HEK293T (cell line): ENCODE measurements around the gene BAIAP2.

Source experiments
- CTCF ChIA-PET: fragments of 350-600 bp; formaldehyde crosslinking; extraction: SDS; loops from one replicate; lab custom pipeline; 2021; ENCODE audit warnings: antibody characterized with exemption, inconsistent platforms; lab: Yijun Ruan, JAX
- POLR2A ChIA-PET: fragments of 350-600 bp; formaldehyde crosslinking; extraction: SDS; loops from one replicate; lab custom pipeline; 2020; ENCODE audit warnings: antibody characterized with exemption, inconsistent platforms; lab: Yijun Ruan, JAX
- DNase-seq: peaks from one replicate; pipeline ENCODE4 v3.0.0; 2012; ENCODE audit warnings: mixed read lengths; ENCODE audit errors: extremely low spot score
- ARNT ChIP-seq: fragments of 450-650 bp; IDR thresholded peaks from 2 replicates; pipeline ENCODE4 v1.6.1; 2017; ENCODE audit warnings: mild to moderate bottlenecking
- BHLHE40 ChIP-seq: fragments of 450-650 bp; IDR thresholded peaks from 2 replicates; pipeline ENCODE4 v1.6.1; 2016; ENCODE audit warnings: mild to moderate bottlenecking, moderate library complexity, borderline replicate concordance
- CTBP1 ChIP-seq: fragments of 450-650 bp; IDR thresholded peaks from 2 replicates; pipeline ENCODE4 v1.6.1; 2016; ENCODE audit warnings: borderline replicate concordance
- ELF4 ChIP-seq: fragments of 450-650 bp; IDR thresholded peaks from 2 replicates; pipeline ENCODE4 v1.6.1; 2017; ENCODE audit warnings: antibody characterized with exemption
- FOXA1 ChIP-seq: fragments of 450-650 bp; IDR thresholded peaks from 2 replicates; pipeline ENCODE4 v1.6.1; 2016; ENCODE audit warnings: mild to moderate bottlenecking
- FOXK2 ChIP-seq: fragments of 450-650 bp; IDR thresholded peaks from 2 replicates; pipeline ENCODE4 v1.6.1; 2016; ENCODE audit warnings: mild to moderate bottlenecking
- FOXM1 ChIP-seq: fragments of 450-650 bp; IDR thresholded peaks from 2 replicates; pipeline ENCODE4 v1.6.1; 2017; ENCODE audit warnings: mild to moderate bottlenecking, borderline replicate concordance
- HDGF ChIP-seq: fragments of 450-650 bp; IDR thresholded peaks from 2 replicates; pipeline ENCODE4 v1.6.1; 2017; ENCODE audit warnings: antibody characterized with exemption, borderline replicate concordance
- L3MBTL2 ChIP-seq: fragments of 450-650 bp; conservative IDR thresholded peaks from 2 replicates; pipeline ENCODE4 v1.6.1; 2016; ENCODE audit warnings: mild to moderate bottlenecking
- LEF1 ChIP-seq: fragments of 450-650 bp; IDR thresholded peaks from 2 replicates; pipeline ENCODE4 v1.6.1; 2017; ENCODE audit warnings: mild to moderate bottlenecking, borderline replicate concordance
- NFRKB ChIP-seq: fragments of 450-650 bp; IDR thresholded peaks from 2 replicates; pipeline ENCODE4 v1.6.1; 2016; ENCODE audit warnings: mild to moderate bottlenecking, moderate library complexity
- SP1 ChIP-seq: fragments of 450-650 bp; IDR thresholded peaks from 2 replicates; pipeline ENCODE4 v1.6.1; 2017
- SUZ12 ChIP-seq: fragments of 450-650 bp; IDR thresholded peaks from 2 replicates; pipeline ENCODE4 v1.6.1; 2016; ENCODE audit warnings: mild to moderate bottlenecking
- TARDBP ChIP-seq: fragments of 450-650 bp; IDR thresholded peaks from 2 replicates; pipeline ENCODE4 v1.6.1; 2016
- ZNF384 ChIP-seq: fragments of 450-650 bp; IDR thresholded peaks from 2 replicates; pipeline ENCODE4 v1.6.1; 2016
- TF ChIP-seq, protein P1 (sequence below): fragments of 450-650 bp; IDR thresholded peaks from 2 replicates; pipeline ENCODE4 v1.6.1; 2016

BAIAP2 gene

DNA sequence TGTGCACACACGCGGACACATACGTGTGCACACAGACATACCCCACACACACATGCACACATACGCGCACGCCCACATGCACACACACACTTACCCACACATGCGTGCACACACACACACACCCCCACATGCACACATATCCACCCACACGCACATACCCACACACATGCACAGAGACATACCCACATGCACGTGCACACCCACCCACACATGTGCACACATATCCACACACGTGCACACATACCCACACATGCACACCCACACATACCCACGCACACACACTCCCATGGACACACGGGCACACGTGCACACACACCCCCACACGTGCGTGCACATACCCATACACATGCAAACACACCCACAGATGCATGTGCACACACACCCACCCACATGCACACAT, 103.1 kb downstream of the BAIAP2 start:
- TF ChIP-seq ARNT = no peak
- no peak for TF ChIP-seq HDGF
- TF ChIP-seq, protein P1, sequence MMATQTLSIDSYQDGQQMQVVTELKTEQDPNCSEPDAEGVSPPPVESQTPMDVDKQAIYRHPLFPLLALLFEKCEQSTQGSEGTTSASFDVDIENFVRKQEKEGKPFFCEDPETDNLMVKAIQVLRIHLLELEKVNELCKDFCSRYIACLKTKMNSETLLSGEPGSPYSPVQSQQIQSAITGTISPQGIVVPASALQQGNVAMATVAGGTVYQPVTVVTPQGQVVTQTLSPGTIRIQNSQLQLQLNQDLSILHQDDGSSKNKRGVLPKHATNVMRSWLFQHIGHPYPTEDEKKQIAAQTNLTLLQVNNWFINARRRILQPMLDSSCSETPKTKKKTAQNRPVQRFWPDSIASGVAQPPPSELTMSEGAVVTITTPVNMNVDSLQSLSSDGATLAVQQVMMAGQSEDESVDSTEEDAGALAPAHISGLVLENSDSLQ = no peak
- no peak for TF ChIP-seq TARDBP
- TF ChIP-seq L3MBTL2 = no peak
- no peak for TF ChIP-seq FOXA1
- no peak for TF ChIP-seq FOXK2
- no peak for TF ChIP-seq FOXM1
- TF ChIP-seq SUZ12 = no peak
- no peak for TF ChIP-seq BHLHE40
- TF ChIP-seq CTBP1 = no peak
- no peak for TF ChIP-seq LEF1
- TF ChIP-seq ELF4 = no peak
- TF ChIP-seq SP1 = no peak
- no peak for TF ChIP-seq NFRKB
- no peak for TF ChIP-seq ZNF384
- no peak for DNase-seq
- ChIA-PET CTCF (no interaction called here), POLR2A (no interaction called here)

DNA sequence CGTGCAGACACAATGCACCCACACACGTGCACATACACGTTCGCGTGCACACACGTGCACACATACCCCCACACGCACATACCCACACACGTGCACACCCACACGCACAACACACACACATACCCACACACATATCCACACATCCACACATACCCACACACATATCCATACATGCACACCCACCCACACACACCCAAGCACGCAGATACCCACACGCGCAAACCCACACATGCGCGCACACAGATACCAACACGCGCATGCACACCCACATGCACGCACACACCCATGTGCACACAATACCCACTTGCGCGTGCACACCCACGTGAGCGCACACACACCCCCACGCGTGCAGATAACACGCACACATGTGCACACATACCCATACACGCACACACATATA, 103.5 kb downstream of the BAIAP2 start:
- DNase-seq = no peak

DNA sequence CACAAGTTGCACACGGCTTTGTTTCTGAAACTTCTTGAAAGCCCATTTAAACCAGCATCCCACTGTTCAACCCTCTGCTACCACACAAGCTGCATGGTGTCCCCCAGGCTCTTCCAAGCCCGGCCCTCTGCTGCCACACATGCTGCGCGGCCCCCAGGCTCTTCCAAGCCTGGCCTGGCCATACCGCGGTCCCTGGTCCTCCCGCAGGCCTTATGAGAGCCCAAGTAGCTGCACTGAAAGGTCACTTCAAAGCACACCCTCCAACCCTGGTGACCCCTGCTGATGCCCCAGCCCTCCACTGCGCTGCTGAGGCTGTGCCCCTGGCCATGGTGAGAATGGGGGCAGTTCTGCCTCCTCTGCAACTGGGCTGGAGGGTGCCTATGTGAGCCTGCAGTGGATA, 104.5 kb downstream of the BAIAP2 start:
- TF ChIP-seq TARDBP (no peak), L3MBTL2 (no peak), SP1 (no peak), BHLHE40 (no peak)
- ChIA-PET CTCF (interaction anchor here (0.6 kb wide), 1 partner anchor 71 kb away, joined by 4 read pairs; no protein-coding TSS in a partner anchor), POLR2A (no interaction called here)
- DNase-seq = no peak

More for the DNA sequence above, 103.5 kb downstream of the BAIAP2 start:
- CTCF ChIA-PET = no interaction called here
- TF ChIP-seq NFRKB (no peak), L3MBTL2 (no peak), FOXM1 (no peak), ZNF384 (no peak), SUZ12 (no peak), LEF1 (no peak), HDGF (no peak), ARNT (no peak), FOXK2 (no peak), ELF4 (no peak), SP1 (no peak), BHLHE40 (no peak), TARDBP (no peak), CTBP1 (no peak), FOXA1 (no peak)
- TF ChIP-seq, protein P1 = no peak
- POLR2A ChIA-PET = no interaction called here

DNA sequence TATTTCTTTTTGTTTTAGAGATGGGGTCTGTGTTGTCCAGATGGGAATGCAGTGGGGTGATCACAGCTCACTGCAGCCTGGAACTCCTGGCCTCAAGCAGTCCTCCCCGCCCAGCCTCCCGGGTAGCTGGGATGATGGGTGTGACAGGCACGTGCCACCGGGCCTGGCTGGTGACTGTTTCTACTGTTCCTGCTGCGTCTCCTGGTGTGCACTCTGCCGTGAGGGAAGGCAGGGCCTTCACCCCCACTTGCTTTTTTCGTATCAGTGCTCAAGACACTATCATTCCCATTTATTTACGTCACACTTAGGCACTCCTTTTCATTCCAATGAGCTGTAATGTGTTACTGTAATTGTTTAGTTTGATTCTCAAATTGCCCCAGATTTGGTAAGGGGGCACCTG, 105.1 kb downstream of the BAIAP2 start:
- POLR2A ChIA-PET = interaction anchor here (1.2 kb wide), 1 partner anchor 99 kb away, joined by 3 read pairs; the partner anchor contains the start of genes NDUFAF8 and TEPSIN
- DNase-seq = no peak
- CTCF ChIA-PET = interaction anchor here (0.6 to 1.0 kb wide), 2 partner anchors 50 to 71 kb away, joined by 3 to 4 read pairs; no protein-coding TSS in a partner anchor
- TF ChIP-seq SP1 (no peak), ARNT (no peak), FOXA1 (no peak), TARDBP (no peak), BHLHE40 (no peak), FOXM1 (no peak), NFRKB (no peak), ZNF384 (no peak), FOXK2 (no peak), LEF1 (no peak), L3MBTL2 (no peak), SUZ12 (no peak), CTBP1 (no peak), ELF4 (no peak), HDGF (no peak)
- TF ChIP-seq, protein P1 = no peak

DNA sequence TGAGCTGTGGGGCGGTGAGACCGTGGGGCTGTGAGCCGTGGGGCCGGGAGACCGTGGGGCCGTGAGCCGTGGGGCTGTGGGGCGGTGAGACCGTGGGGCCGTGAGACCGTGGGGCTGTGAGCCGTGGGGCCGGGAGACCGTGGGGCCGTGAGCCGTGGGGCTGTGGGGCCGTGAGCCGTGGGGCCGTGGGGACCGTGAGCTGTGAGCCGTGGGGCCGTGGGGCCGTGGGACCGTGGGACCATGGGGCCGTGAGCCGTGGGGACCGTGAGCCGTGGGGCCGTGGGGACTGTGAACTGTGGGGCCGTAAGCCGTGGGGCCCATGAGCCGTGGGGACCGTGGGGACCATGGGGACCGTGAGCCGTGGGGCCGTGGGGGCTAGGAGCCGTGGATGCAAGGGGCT, 105.7 kb downstream of the BAIAP2 start:
- ChIA-PET CTCF (interaction anchor here (1.0 kb wide), 1 partner anchor 50 kb away, joined by 3 read pairs; no protein-coding TSS in a partner anchor), POLR2A (interaction anchor here (1.2 kb wide), 1 partner anchor 98 kb away, joined by 3 read pairs; the partner anchor contains the start of genes NDUFAF8 and TEPSIN)
- no peak for DNase-seq
- TF ChIP-seq NFRKB (no peak), BHLHE40 (no peak), CTBP1 (no peak), FOXK2 (no peak), LEF1 (no peak), HDGF (no peak), FOXA1 (no peak), FOXM1 (no peak)
